HS-5 (cell line): ENCODE data around the gene SLC22A12.

Source experiments
- DNase-seq: peaks from one replicate; pipeline ENCODE4 v3.0.0-alpha.2; 2012; ENCODE audit warnings: low read depth

The SLC22A12 gene

DNA sequence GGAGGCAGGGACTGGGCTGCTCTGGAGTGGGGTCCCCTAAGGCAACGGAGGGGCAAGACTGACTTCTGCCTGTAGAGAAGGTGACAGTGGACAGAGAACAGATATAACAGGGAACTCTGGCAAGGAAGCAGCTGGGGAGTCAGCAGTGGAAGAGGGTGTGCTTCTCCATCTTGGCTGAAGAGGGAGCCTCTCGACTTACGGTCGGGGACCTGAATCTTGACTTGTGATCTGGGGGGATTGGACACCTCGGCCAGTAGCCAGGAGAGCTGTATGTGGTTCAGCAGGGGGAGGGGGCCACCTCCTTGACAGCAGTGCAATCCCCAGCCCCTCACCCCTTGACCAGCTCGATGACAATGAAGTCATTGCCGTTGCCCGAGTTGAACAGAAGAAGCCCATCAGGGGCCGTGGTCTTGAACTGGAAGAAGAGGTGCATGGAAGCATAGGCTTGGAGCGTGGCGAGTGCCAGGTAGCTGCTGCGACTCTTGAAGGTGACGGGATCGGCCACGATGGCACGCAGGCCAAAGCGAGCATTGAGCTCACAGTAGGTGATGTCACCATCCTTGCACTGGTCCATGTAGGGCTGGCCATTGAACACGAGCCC, 60.0 kb downstream of the SLC22A12 start:
- no peak for DNase-seq
